Mesendoderm (in vitro differentiated cells): ENCODE results near the gene ADARB1.

Experiments used
- DNase-seq: peaks from one replicate; pipeline ENCODE4 v3.0.0; 2013
- H2AK5ac ChIP-seq: 2 replicates; pipeline ENCODE4 v1.6.1; 2013; ENCODE audit warnings: low read length, inconsistent platforms
- H2BK120ac ChIP-seq: 2 replicates; pipeline ENCODE4 v1.6.1; 2013; ENCODE audit warnings: low read depth, mild to moderate bottlenecking, low read length, moderate library complexity, mixed read lengths
- H2BK15ac ChIP-seq: replicated peaks from 2 replicates; pipeline ENCODE4 v1.6.1; 2013; ENCODE audit warnings: low read depth, mild to moderate bottlenecking, moderate library complexity
- H2BK5ac ChIP-seq: 2 replicates; pipeline ENCODE4 v1.6.1; 2013; ENCODE audit warnings: low read length, inconsistent platforms
- H3K18ac ChIP-seq: 2 replicates; pipeline ENCODE4 v1.6.1; 2013; ENCODE audit warnings: mild to moderate bottlenecking, low read length, mixed read lengths
- H3K23ac ChIP-seq: one replicate; pipeline ENCODE4 v1.6.1; 2013; ENCODE audit warnings: low read length
- H3K27ac ChIP-seq: 2 replicates; pipeline ENCODE4 v1.5.1; 2013; ENCODE audit warnings: low read depth, mild to moderate bottlenecking, inconsistent platforms, low read length, moderate library complexity
- H3K27me3 ChIP-seq: 2 replicates; pipeline ENCODE4 v1.6.1; 2013; ENCODE audit warnings: low read length, control low read depth, mild to moderate bottlenecking, inconsistent platforms; ENCODE audit not compliant: insufficient read depth, poor library complexity
- H3K36me3 ChIP-seq: 2 replicates; pipeline ENCODE4 v1.6.1; 2013; ENCODE audit warnings: low read length, inconsistent platforms; ENCODE audit not compliant: control insufficient read depth, insufficient read depth
- H3K4ac ChIP-seq: one replicate; pipeline ENCODE4 v1.6.1; 2013; ENCODE audit warnings: low read depth, mild to moderate bottlenecking, low read length, moderate library complexity
- H3K4me1 ChIP-seq: 2 replicates; pipeline ENCODE4 v1.6.1; 2013; ENCODE audit warnings: low read depth, low read length, inconsistent platforms; ENCODE audit not compliant: control insufficient read depth
- H3K4me2 ChIP-seq: 2 replicates; pipeline ENCODE4 v1.6.1; 2013; ENCODE audit warnings: low read length
- H3K4me3 ChIP-seq: 2 replicates; pipeline ENCODE4 v1.5.1; 2013; ENCODE audit warnings: mild to moderate bottlenecking, low read length
- H3K56ac ChIP-seq: one replicate; pipeline ENCODE4 v1.6.1; 2013; ENCODE audit warnings: low read length
- H3K79me1 ChIP-seq: 2 replicates; pipeline ENCODE4 v1.6.1; 2013; ENCODE audit warnings: low read length, inconsistent platforms
- H3K79me2 ChIP-seq: 2 replicates; pipeline ENCODE4 v1.6.1; 2013; ENCODE audit warnings: mild to moderate bottlenecking, low read length; ENCODE audit not compliant: control insufficient read depth, insufficient read depth
- H3K9ac ChIP-seq: 2 replicates; pipeline ENCODE4 v1.6.1; 2013; ENCODE audit warnings: low read length, inconsistent platforms
- H4K5ac ChIP-seq: one replicate; pipeline ENCODE4 v1.6.1; 2013; ENCODE audit warnings: low read length
- H4K8ac ChIP-seq: one replicate; pipeline ENCODE4 v1.6.1; 2013; ENCODE audit warnings: low read depth, mild to moderate bottlenecking, control low read depth, low read length, moderate library complexity
- WGBS: extraction: QIAGEN DNeasy Blood & Tissue Kit; methylation state at CpG from one replicate; pipeline ENCODE4 v1.1.7; 2013; ENCODE audit warnings: low lambda C conversion rate, missing lambda C conversion rate; ENCODE audit not compliant: insufficient coverage; ENCODE audit errors: extremely low coverage; 5-methylcytosine and 5-hydroxymethylcytosine counted together

The ADARB1 gene

GRCh38 chr21:45088729-45089128, 14.3 kb downstream of the ADARB1 start:
- H3K4me1 ChIP-seq: peaks cover 3% of the 10 kb centered on the region
- peaks cover 2% of the 10 kb centered on the region for H3K79me1 ChIP-seq
- H3K4ac ChIP-seq: no peak overlapping the region
- no peak overlapping the region for H3K4me2 ChIP-seq
- H3K79me2 ChIP-seq: no peaks in the 10 kb centered on the region
- no peaks in the 10 kb centered on the region for H3K36me3 ChIP-seq
- H3K56ac ChIP-seq: no peak overlapping the region
- H2AK5ac ChIP-seq: no peak overlapping the region
- H2BK5ac ChIP-seq: no peak overlapping the region
- H3K18ac ChIP-seq: no peak overlapping the region
- H2BK120ac ChIP-seq: no peak overlapping the region
- H3K4me3 ChIP-seq: no peak overlapping the region
- H4K5ac ChIP-seq: no peak overlapping the region
- H3K27ac ChIP-seq: no peak overlapping the region
- no peak for DNase-seq
- no peak overlapping the region for H4K8ac ChIP-seq
- no peaks in the 10 kb centered on the region for H3K27me3 ChIP-seq
- no peak overlapping the region for H3K9ac ChIP-seq
- H3K23ac ChIP-seq: no peak overlapping the region
- no peak overlapping the region for H2BK15ac ChIP-seq
- no CpG with 5 or more reads among the region's 8 CpGs for WGBS

DNA sequence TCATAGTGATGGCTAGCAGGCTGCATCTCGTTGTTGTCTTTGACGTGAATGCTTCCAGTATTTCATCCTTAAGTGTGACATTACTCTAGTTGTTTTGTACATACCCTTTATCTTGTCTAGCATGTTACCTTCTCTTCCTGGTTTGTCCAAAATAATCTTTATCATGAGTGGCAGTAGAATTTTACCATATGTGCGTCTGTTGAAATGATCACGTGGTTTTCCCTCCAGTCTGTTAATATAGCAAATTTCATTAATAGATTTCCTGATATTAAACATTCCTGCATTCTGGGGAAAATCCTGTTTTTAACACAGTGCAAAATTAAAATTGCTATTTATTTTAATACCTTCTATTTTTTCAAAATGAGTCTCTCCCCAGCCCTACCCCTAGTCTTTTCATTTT, 15.6 kb downstream of the ADARB1 start:
- no peaks in the 10 kb centered on the region for H3K27me3 ChIP-seq
- H3K4me2 ChIP-seq: no peak overlapping the region
- no peak overlapping the region for H2BK5ac ChIP-seq
- H3K36me3 ChIP-seq: no peaks in the 10 kb centered on the region
- H4K5ac ChIP-seq: no peak overlapping the region
- no peak overlapping the region for H3K27ac ChIP-seq
- H2BK15ac ChIP-seq: no peak overlapping the region
- H3K79me2 ChIP-seq: no peaks in the 10 kb centered on the region
- no peak overlapping the region for H3K23ac ChIP-seq
- no CpG with 5 or more reads among the region's 4 CpGs for WGBS
- H3K79me1 ChIP-seq: peaks cover 2% of the 10 kb centered on the region
- no peak overlapping the region for H4K8ac ChIP-seq
- no peak overlapping the region for H3K4ac ChIP-seq
- H3K4me1 ChIP-seq: peaks cover 3% of the 10 kb centered on the region
- DNase-seq: no peak
- no peak overlapping the region for H2BK120ac ChIP-seq
- no peak overlapping the region for H3K9ac ChIP-seq
- H3K56ac ChIP-seq: no peak overlapping the region
- H3K18ac ChIP-seq: no peak overlapping the region
- H2AK5ac ChIP-seq: no peak overlapping the region
- no peak overlapping the region for H3K4me3 ChIP-seq

- Histone ChIP-seq H3K27ac (no peak overlapping the region), H3K23ac (no peak overlapping the region), H3K4me2 (no peak overlapping the region), H3K4me3 (no peak overlapping the region), H3K56ac (no peak overlapping the region), H3K9ac (no peak overlapping the region), H2BK120ac (no peak overlapping the region), H3K4me1 (peaks cover 5% of the 10 kb centered on the region), H3K36me3 (no peaks in the 10 kb centered on the region), H3K79me1 (peaks cover 2% of the 10 kb centered on the region), H2AK5ac (no peak overlapping the region), H2BK15ac (no peak overlapping the region), H3K27me3 (no peaks in the 10 kb centered on the region), H3K79me2 (no peaks in the 10 kb centered on the region), H3K18ac (no peak overlapping the region), H4K8ac (no peak overlapping the region), H3K4ac (no peak overlapping the region), H2BK5ac (no peak overlapping the region), H4K5ac (no peak overlapping the region)
- 100% methylated on average over 2 of the region's 4 CpGs for WGBS
- no peak for DNase-seq
Observed at GRCh38 chr21:45090966-45091365, 16.6 kb downstream of the ADARB1 start.

GRCh38 chr21:45091550-45092322, 17.4 kb downstream of the ADARB1 start:
- no peak overlapping the region for H3K18ac ChIP-seq
- H3K36me3 ChIP-seq: no peaks in the 10 kb centered on the region
- H3K56ac ChIP-seq: no peak overlapping the region
- H3K79me1 ChIP-seq: peaks cover 2% of the 10 kb centered on the region
- peaks cover 5% of the 10 kb centered on the region for H3K4me1 ChIP-seq
- no peak overlapping the region for H3K23ac ChIP-seq
- H3K27me3 ChIP-seq: no peaks in the 10 kb centered on the region
- no peak overlapping the region for H2BK120ac ChIP-seq
- H4K5ac ChIP-seq: no peak overlapping the region
- H2BK15ac ChIP-seq: no peak overlapping the region
- H3K27ac ChIP-seq: no peak overlapping the region
- H2BK5ac ChIP-seq: no peak overlapping the region
- no peak overlapping the region for H2AK5ac ChIP-seq
- no peak for DNase-seq
- H3K4me3 ChIP-seq: no peak overlapping the region
- H3K4me2 ChIP-seq: no peak overlapping the region
- WGBS: no CpG with 5 or more reads among the region's 7 CpGs
- no peak overlapping the region for H4K8ac ChIP-seq
- H3K4ac ChIP-seq: no peak overlapping the region
- H3K79me2 ChIP-seq: no peaks in the 10 kb centered on the region
- no peak overlapping the region for H3K9ac ChIP-seq

- Histone ChIP-seq H2BK5ac (no peak overlapping the region), H3K79me2 (no peaks in the 10 kb centered on the region), H3K79me1 (peaks cover 2% of the 10 kb centered on the region), H4K5ac (no peak overlapping the region), H3K56ac (no peak overlapping the region), H3K4ac (no peak overlapping the region), H2BK15ac (no peak overlapping the region), H3K4me2 (no peak overlapping the region), H3K23ac (no peak overlapping the region), H3K4me3 (no peak overlapping the region), H3K18ac (no peak overlapping the region), H2AK5ac (no peak overlapping the region), H3K27me3 (no peaks in the 10 kb centered on the region), H3K4me1 (peaks cover 5% of the 10 kb centered on the region), H2BK120ac (no peak overlapping the region), H4K8ac (no peak overlapping the region), H3K36me3 (no peaks in the 10 kb centered on the region), H3K27ac (no peak overlapping the region), H3K9ac (no peak overlapping the region)
- WGBS: no CpG with 5 or more reads among the region's 12 CpGs
- no peak for DNase-seq
Observed at GRCh38 chr21:45093035-45093532, 18.7 kb downstream of the ADARB1 start.

GRCh38 chr21:45094412-45094811, 20.0 kb downstream of the ADARB1 start:
- H4K5ac ChIP-seq: no peak overlapping the region
- H3K4me3 ChIP-seq: no peak overlapping the region
- H2BK5ac ChIP-seq: no peak overlapping the region
- H2BK120ac ChIP-seq: no peak overlapping the region
- H2BK15ac ChIP-seq: no peak overlapping the region
- H3K18ac ChIP-seq: no peak overlapping the region
- no peaks in the 10 kb centered on the region for H3K79me2 ChIP-seq
- H3K79me1 ChIP-seq: peaks cover 2% of the 10 kb centered on the region
- no peak for DNase-seq
- H2AK5ac ChIP-seq: no peak overlapping the region
- no CpG with 5 or more reads among the region's 7 CpGs for WGBS
- no peak overlapping the region for H3K4ac ChIP-seq
- peaks cover 5% of the 10 kb centered on the region for H3K4me1 ChIP-seq
- H4K8ac ChIP-seq: no peak overlapping the region
- H3K27ac ChIP-seq: no peak overlapping the region
- no peaks in the 10 kb centered on the region for H3K27me3 ChIP-seq
- H3K36me3 ChIP-seq: no peaks in the 10 kb centered on the region
- no peak overlapping the region for H3K4me2 ChIP-seq
- no peak overlapping the region for H3K56ac ChIP-seq
- H3K9ac ChIP-seq: no peak overlapping the region
- no peak overlapping the region for H3K23ac ChIP-seq
